HL-60 (cell line): ENCODE data around the gene PKIB.

Experiments used
- CTCF ChIP-seq: IDR thresholded peaks from one replicate; pipeline ENCODE4 v1.5.1; 2011; ENCODE audit warnings: low read length, control low read depth, inconsistent platforms; ENCODE audit not compliant: insufficient read depth
- POLR2AphosphoS5 ChIP-seq: IDR thresholded peaks from 2 replicates; pipeline ENCODE4 v1.6.1; 2012; ENCODE audit warnings: low read depth
- REST ChIP-seq: IDR thresholded peaks from 2 replicates; pipeline ENCODE4 v1.6.1; 2012; ENCODE audit warnings: low read depth; ENCODE audit not compliant: insufficient replicate concordance

- TF ChIP-seq CTCF: no peak
- no peak for TF ChIP-seq POLR2AphosphoS5
- no peak for TF ChIP-seq REST
Observed at GRCh38 chr6:122673343-122673961, 63.2 kb downstream of the PKIB start.
